Activated CD4-positive, alpha-beta memory T cell treated with anti-CD3 and anti-CD28 coated beads for 36 hours (primary cell): ENCODE measurements around the gene ABHD16A. TPM values are rescaled to one million over a fixed set of nuclear protein-coding genes. Genes with fewer than 3 reads are reported as not detected.

Experiments
- CTCF ChIA-PET: fragments of 350-600 bp; sonication (Branson Sonifier 250); formaldehyde crosslinking; loops from one replicate; lab custom pipeline; 2021; ENCODE audit warnings: antibody characterized with exemption, inconsistent platforms; lab: Charles Lee
- POLR2A ChIA-PET: fragments of 350-600 bp; sonication (Branson Sonifier 250); formaldehyde crosslinking; loops from one replicate; lab custom pipeline; 2021; ENCODE audit warnings: antibody characterized with exemption; lab: Charles Lee
- DNase-seq: peaks from one replicate; pipeline ENCODE4 v3.0.0-alpha.2; 2020
- H3K27ac Mint-ChIP-seq: one replicate; pipeline ENCODE4 v1.8.0; 2021; ENCODE audit warnings: mixed read lengths
- H3K27me3 Mint-ChIP-seq: one replicate; pipeline ENCODE4 v1.8.0; 2021; ENCODE audit warnings: mixed read lengths
- H3K36me3 Mint-ChIP-seq: one replicate; pipeline ENCODE4 v1.8.0; 2021; ENCODE audit warnings: mixed read lengths
- H3K4me1 Mint-ChIP-seq: one replicate; pipeline ENCODE4 v1.8.0; 2021; ENCODE audit warnings: low read depth, mixed read lengths
- H3K4me3 Mint-ChIP-seq: one replicate; pipeline ENCODE4 v1.8.0; 2021; ENCODE audit warnings: mild to moderate bottlenecking, mixed read lengths
- H3K9me3 Mint-ChIP-seq: one replicate; pipeline ENCODE4 v1.8.0; 2021; ENCODE audit warnings: mixed read lengths
- intact Hi-C: fragments of 100-400 bp; cut with micrococcal nuclease; formaldehyde crosslinking; loops from one replicate; pipeline ENCODE4 v1.15.1; 2023
- total RNA-seq, 2 experiments: library from RNA; stranded (reverse); gene quantifications; one replicate each; pipeline ENCODE4 v1.2.3, GENCODE V29; 2021

Gene ABHD16A
- total RNA-seq, 2 experiments from 2014 or later, result 29.1 to 29.6 TPM

DNA sequence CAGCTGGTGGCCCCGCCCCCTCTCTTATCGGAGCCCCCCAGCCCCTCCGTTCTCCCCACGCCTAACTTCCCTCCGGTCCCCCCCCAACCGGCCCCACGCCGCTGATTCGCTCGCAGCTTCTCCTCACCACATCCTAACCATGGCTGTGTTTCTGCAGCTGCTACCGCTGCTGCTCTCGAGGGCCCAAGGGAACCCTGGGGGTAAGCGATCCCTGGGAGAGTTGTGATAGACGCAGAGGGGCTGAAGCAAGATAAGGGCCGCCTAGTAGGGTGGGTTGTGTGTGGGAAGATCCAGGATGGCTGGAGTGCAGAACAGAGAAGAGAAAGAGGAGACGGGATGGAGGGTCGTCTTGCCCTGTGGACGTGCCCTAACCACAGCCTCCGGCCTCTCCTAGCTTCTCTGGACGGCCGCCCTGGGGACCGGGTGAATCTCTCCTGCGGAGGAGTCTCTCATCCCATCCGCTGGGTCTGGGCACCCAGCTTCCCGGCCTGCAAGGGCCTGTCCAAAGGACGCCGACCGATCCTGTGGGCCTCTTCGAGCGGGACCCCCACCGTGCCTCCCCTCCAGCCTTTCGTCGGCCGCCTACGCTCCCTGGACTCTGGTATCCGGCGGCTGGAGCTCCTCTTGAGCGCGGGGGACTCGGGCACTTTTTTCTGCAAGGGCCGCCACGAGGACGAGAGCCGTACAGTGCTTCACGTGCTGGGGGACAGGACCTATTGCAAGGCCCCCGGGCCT, 20.3 kb upstream of the ABHD16A start, which contains the start of gene MPIG6B:
Gene MPIG6B, plus strand, starts transcription at position 129 of the 735 bp plus-strand sequence. Its CDS starts 11 bp downstream, at position 140.
- intact Hi-C loops, result no loop called here
- H3K4me3 Mint-ChIP-seq, result no peak within 1 kb of the TSS
- CTCF ChIA-PET, result interaction anchor here (1.0 kb wide), 1 partner anchor 31 kb away, joined by 4 read pairs; no protein-coding TSS in a partner anchor
- no peak within 1 kb of the TSS for H3K27ac Mint-ChIP-seq
- H3K36me3 Mint-ChIP-seq, result no peaks in the 10 kb centered on the region
- no peaks in the 10 kb centered on the region for H3K9me3 Mint-ChIP-seq
- no peak for DNase-seq
- H3K27me3 Mint-ChIP-seq, result no peaks in the 10 kb centered on the region
- POLR2A ChIA-PET, result no interaction called here
- H3K4me1 Mint-ChIP-seq, result peaks cover 24% of the 10 kb centered on the region

DNA sequence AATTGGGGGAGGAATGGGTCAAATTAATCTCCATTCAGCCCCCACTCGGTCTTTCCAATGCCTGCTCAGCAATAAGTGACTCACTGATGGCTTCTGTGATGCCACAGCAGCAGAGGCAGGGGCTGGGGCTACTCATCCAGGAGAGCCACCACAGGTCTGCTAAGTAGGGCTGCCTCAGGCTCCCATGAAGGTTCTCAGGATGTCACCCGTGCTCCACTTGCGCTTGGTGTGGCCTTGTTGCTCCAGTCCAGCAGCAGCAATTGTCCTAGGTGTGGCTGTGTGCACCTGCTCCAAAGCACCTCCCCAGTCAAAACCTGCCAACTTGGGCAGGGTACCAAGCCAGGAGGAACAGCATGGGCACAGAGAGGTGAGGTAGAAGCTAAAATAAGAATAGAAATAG, 19.0 kb upstream of the ABHD16A start:
- H3K4me3 Mint-ChIP-seq, result no peak overlapping the region
- H3K27me3 Mint-ChIP-seq, result no peaks in the 10 kb centered on the region
- H3K36me3 Mint-ChIP-seq, result no peaks in the 10 kb centered on the region
- intact Hi-C loops, result no loop called here
- POLR2A ChIA-PET, result interaction anchor here (0.5 kb wide), 1 partner anchor 17 kb away, joined by 3 read pairs; no protein-coding TSS in a partner anchor
- H3K9me3 Mint-ChIP-seq, result no peaks in the 10 kb centered on the region
- peaks cover 16% of the 10 kb centered on the region for H3K4me1 Mint-ChIP-seq
- DNase-seq, result no peak
- H3K27ac Mint-ChIP-seq, result no peak overlapping the region
- CTCF ChIA-PET, result no interaction called here

DNA sequence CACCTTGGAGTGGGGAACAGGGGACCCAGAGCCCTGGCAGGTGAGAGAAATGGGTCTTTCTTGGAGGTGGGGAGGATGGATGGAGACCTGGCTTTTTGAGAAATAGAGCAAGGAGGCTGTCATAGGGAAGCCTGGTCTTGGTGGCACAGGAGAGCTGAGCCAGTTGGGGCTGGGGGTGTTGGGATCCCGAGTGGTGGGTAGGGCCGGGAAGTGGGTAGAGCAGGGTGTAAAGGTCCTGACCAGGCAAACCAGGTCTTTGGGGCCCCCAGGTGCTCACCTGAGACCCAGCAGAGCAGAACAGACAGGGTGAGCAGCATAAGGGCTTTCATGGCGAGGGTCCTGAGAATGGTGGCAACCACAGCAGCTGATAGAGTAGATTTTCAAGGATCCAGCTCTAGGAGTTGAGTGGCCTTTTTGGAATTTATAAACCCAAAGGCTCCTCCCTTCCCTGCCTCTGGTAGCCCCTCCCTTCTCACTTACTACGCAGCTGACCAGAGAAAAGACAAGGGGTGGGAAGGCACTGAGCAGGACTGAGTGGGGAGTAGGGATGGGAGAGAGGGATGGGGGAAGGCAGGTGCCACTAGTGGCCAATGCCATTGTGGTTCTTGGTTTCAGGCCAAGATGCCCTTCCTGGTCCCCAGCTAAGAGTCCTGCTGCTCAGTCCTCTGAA, 18.4 kb upstream of the ABHD16A start, which contains the start of gene LY6G6C:
Gene LY6G6C, minus strand, starts transcription at position 396 of the 670 bp plus-strand sequence. Its CDS starts 67 bp downstream, at position 329.
- POLR2A ChIA-PET, result no interaction called here
- CTCF ChIA-PET, result interaction anchor here (2.0 kb wide), 1 partner anchor 48 kb away, joined by 5 read pairs; no protein-coding TSS in a partner anchor
- Mint-ChIP-seq H3K36me3 (no peaks in the 10 kb centered on the region), H3K27ac (no peak within 1 kb of the TSS), H3K27me3 (no peaks in the 10 kb centered on the region), H3K9me3 (no peaks in the 10 kb centered on the region), H3K4me1 (peaks cover 10% of the 10 kb centered on the region), H3K4me3 (no peak within 1 kb of the TSS)
- intact Hi-C loops, result no loop called here
- no peak for DNase-seq

DNA sequence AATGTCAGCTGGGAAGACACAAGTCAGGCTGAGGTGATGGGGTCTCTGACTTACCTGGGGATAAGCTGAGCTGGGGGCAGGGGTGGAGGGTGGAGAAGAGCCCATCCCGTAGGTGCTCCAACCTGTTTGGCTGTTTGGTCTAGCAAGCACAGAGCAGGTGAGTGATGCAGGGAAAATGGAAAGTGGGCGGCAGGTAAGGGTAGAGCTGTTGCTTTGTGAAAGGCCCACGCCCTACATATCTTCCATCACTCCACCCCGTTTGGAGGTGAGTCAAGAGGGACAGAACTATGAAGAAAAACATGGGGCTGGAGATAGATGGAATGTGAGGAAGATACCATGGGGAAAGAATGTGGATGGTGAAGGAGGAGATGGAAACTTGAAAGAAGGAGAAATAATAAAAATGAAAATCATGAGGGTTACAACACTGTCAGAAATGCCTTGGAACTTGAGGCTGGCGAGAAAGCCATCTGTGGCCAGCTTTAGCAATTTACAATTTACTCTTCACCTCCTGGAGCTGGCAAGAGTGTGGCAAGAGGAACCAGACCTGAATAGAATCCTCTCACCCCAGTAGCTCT, 17.2 kb upstream of the ABHD16A start:
- Mint-ChIP-seq H3K27me3 (no peaks in the 10 kb centered on the region), H3K36me3 (no peaks in the 10 kb centered on the region), H3K4me3 (no peak overlapping the region), H3K9me3 (no peaks in the 10 kb centered on the region), H3K4me1 (no peaks in the 10 kb centered on the region), H3K27ac (no peak overlapping the region)
- ChIA-PET CTCF (interaction anchor here (2.0 kb wide), 1 partner anchor 49 kb away, joined by 5 read pairs; no protein-coding TSS in a partner anchor), POLR2A (no interaction called here)
- intact Hi-C loops, result no loop called here
- no peak for DNase-seq

DNA sequence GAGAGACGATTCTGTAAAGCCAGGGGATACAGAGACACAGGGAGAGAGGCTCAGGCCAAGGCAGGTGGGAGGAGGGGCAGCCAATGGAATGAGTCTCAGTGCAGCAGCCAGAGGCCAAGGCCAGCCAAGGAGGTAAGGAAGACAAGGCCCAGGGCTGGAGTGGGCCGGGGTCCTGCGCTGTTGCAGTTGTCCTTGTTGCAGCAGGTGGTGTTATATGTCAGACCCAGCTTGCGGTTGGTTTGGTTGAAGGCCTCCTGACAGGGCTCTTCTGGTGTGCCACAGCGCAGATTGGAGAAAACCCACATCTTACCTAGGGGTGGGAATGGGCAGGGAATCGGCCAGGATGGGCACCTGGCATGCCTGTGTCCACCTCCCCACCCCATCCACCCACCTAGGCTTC, 15.9 kb upstream of the ABHD16A start:
- intact Hi-C loops, result no loop called here
- Mint-ChIP-seq H3K4me3 (no peak overlapping the region), H3K36me3 (no peaks in the 10 kb centered on the region), H3K27ac (no peak overlapping the region), H3K27me3 (no peaks in the 10 kb centered on the region), H3K4me1 (no peaks in the 10 kb centered on the region), H3K9me3 (no peaks in the 10 kb centered on the region)
- CTCF ChIA-PET, result no interaction called here
- DNase-seq, result no peak
- POLR2A ChIA-PET, result no interaction called here

DNA sequence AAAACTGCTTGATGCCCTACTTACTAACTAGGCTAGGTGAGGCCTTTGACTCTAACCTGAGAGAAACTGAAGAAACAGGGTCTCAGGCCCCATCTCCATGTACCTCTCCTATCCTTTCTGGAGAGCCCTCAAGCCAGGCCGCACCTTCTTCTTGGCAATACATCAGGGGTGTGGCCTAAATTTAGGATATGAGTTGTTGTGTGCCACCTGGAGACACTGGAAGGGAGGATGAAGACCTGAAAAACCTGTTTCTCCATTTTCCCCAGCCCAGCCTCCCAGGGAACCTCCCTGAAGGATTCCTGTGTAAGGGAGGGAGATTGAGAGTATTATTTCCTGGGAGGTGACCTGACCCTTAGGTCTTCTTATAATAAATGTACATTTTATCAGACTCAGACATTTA, 15.1 kb upstream of the ABHD16A start:
- H3K4me1 Mint-ChIP-seq, result no peaks in the 10 kb centered on the region
- no peak overlapping the region for H3K27ac Mint-ChIP-seq
- ChIA-PET CTCF (no interaction called here), POLR2A (no interaction called here)
- H3K4me3 Mint-ChIP-seq, result no peak overlapping the region
- H3K27me3 Mint-ChIP-seq, result no peaks in the 10 kb centered on the region
- intact Hi-C loops, result no loop called here
- H3K36me3 Mint-ChIP-seq, result no peaks in the 10 kb centered on the region
- no peaks in the 10 kb centered on the region for H3K9me3 Mint-ChIP-seq
- no peak for DNase-seq

DNA sequence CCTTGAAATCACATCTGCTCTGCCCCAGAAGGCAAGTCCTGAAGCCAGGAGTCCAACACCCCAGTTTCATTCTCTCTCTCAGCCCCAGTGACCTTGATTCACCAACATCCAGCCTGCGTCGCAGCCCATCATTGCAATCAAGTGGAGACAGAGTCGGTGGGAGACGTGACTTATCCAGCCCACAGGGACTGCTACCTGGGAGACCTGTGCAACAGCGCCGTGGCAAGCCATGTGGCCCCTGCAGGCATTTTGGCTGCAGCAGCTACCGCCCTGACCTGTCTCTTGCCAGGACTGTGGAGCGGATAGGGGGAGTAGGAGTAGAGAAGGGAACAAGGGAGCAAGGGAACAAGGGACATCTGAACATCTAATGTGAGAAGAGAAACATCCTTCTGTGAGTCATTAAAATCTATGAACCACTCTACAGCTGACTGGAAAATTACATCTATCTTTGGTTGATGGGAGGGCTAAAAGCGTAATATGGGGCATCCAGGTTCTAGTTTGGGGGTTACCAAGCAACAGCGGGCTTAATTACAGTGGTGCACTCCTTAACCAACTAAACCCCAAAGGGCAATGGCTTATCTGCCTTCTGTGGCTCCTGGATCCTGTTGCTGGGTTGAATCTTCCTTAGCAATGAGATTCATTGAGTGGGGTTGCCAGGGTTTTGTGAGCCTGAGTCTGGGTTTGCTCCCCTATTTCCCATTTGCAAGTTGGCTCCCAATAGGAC, 14.5 kb upstream of the ABHD16A start:
- no peaks in the 10 kb centered on the region for H3K4me1 Mint-ChIP-seq
- CTCF ChIA-PET, result no interaction called here
- H3K27me3 Mint-ChIP-seq, result no peaks in the 10 kb centered on the region
- no peak overlapping the region for H3K27ac Mint-ChIP-seq
- DNase-seq, result no peak
- POLR2A ChIA-PET, result no interaction called here
- H3K4me3 Mint-ChIP-seq, result no peak overlapping the region
- intact Hi-C loops, result no loop called here
- H3K9me3 Mint-ChIP-seq, result no peaks in the 10 kb centered on the region
- H3K36me3 Mint-ChIP-seq, result no peaks in the 10 kb centered on the region

DNA sequence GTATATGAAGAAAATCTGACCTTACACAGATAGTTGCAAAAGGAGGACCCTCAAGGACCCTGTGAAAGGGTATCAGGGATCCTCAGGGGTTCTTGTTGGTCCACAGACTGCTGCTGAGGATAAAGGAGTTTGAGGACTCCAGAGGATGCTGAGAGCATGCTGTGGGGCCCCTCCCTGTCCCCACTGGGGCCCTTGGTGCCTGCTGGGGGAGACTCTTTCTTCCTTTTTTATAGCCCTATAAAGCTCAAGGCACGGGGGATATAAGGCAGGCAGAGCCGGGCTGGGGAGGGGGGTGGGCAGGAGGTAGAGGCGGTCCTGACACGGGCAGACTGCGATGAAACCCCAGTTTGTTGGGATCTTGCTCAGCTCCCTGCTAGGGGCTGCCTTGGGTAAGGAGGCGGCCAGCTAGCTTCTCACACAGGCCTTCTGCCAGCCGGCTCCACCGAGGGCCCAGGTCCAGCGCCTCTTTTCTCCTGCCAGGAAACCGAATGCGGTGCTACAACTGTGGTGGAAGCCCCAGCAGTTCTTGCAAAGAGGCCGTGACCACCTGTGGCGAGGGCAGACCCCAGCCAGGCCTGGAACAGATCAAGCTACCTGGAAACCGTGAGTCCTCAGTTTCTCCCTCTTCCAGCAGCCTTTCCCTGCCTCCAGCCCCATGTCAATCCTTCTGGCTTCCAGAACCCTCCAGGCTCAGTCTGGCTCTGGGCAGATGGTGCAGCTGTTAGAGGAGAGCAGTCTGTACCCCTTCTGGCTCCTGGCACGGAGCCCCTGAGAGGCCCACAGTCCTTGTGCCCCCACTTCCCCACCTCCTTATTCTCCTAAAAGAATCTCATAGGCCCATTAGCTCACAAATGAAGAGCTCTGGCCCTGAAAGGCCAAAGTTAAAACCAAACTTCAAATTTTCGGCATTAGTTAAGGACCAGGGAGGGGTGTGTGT, 12.2 kb upstream of the ABHD16A start, which contains the start of gene LY6G6D:
Gene LY6G6D, plus strand, starts transcription at position 327 of the 937 bp plus-strand sequence. Its CDS starts 8 bp downstream, at position 335.
- H3K4me1 Mint-ChIP-seq, result peaks cover 2% of the 10 kb centered on the region
- no peaks in the 10 kb centered on the region for H3K27me3 Mint-ChIP-seq
- CTCF ChIA-PET, result interaction anchor here (1.1 to 1.4 kb wide), 3 partner anchors 14 to 115 kb away, joined by 3 to 5 read pairs (median 3); no protein-coding TSS in a partner anchor
- intact Hi-C loops, result no loop called here
- POLR2A ChIA-PET, result no interaction called here
- DNase-seq, result no peak
- H3K4me3 Mint-ChIP-seq, result no peak within 1 kb of the TSS
- H3K36me3 Mint-ChIP-seq, result no peaks in the 10 kb centered on the region
- no peak within 1 kb of the TSS for H3K27ac Mint-ChIP-seq
- H3K9me3 Mint-ChIP-seq, result no peaks in the 10 kb centered on the region

DNA sequence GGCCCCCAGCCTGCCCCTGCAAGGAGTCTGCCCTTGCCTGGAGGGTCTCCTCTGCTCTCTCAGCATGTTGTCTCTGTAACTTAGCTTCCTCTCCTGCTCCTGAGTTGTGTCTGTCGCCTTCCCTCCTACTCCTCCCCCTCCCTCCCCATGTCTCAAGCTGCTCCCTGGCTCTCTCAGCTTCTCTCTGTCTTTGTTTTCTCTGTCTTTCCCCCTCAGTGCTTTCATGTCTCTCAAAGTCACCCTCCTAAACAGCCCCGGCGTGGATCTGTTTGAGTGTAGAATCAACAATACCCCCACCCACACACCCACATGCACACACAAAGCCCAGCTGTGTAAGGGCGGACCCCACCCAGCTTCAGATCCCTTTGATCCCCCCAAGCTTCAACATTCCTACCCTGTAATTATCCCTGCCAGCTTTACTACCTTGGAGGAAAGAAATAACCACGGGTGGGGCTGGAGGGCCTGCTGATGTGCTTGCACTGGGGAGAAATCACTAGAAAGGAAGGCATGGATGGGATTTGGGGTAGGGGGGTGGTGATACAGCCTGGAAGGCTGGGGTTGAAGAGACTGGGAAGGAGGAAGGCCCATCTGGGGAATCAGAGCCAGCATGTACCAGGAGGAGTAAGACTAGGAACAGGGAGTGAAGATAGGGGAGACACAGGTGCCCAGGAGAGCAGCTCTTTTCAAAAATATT, 11.0 kb upstream of the ABHD16A start:
- POLR2A ChIA-PET, result no interaction called here
- CTCF ChIA-PET, result interaction anchor here (1.4 to 2.0 kb wide), 3 partner anchors 24 to 56 kb away, joined by 3 to 6 read pairs (median 4); no protein-coding TSS in a partner anchor
- DNase-seq, result no peak
- H3K36me3 Mint-ChIP-seq, result no peaks in the 10 kb centered on the region
- H3K9me3 Mint-ChIP-seq, result no peaks in the 10 kb centered on the region
- peaks cover 2% of the 10 kb centered on the region for H3K4me1 Mint-ChIP-seq
- H3K27me3 Mint-ChIP-seq, result no peaks in the 10 kb centered on the region
- intact Hi-C loops, result no loop called here
- H3K4me3 Mint-ChIP-seq, result no peak overlapping the region
- no peak overlapping the region for H3K27ac Mint-ChIP-seq

DNA sequence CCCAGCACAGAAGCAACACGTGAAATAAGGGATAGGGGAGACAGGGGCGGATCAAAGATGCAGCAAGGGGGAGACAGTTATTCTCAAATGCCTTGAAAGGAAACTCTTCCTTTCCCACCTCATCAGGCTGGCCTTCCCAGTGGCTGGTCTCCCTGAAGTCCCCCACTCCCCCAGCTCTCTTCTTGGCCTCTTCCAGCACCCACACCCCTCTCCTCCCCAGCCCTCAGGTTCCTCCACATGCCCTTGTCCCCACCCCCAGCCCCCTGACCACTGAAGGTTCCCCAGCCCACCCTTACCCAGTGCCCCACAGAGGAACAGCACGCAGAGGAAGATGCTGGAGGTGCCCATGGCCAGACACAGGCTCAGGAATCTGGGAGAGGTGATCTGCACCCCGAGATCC, 10.3 kb upstream of the ABHD16A start:
- no peak for DNase-seq
- POLR2A ChIA-PET, result no interaction called here

More for the DNA sequence above, 10.3 kb upstream of the ABHD16A start:
- intact Hi-C loops, result no loop called here
- H3K4me1 Mint-ChIP-seq, result peaks cover 2% of the 10 kb centered on the region
- H3K27me3 Mint-ChIP-seq, result no peaks in the 10 kb centered on the region
- no peaks in the 10 kb centered on the region for H3K36me3 Mint-ChIP-seq
- no peak overlapping the region for H3K27ac Mint-ChIP-seq
- no peak overlapping the region for H3K4me3 Mint-ChIP-seq
- CTCF ChIA-PET, result interaction anchor here (1.4 to 2.0 kb wide), 2 partner anchors 32 to 56 kb away, joined by 4 to 6 read pairs; no protein-coding TSS in a partner anchor
- no peaks in the 10 kb centered on the region for H3K9me3 Mint-ChIP-seq
